Keratinocyte (primary cell): ENCODE results near the gene BCAS1. TPM values are rescaled to one million over a fixed set of nuclear protein-coding genes. Genes with fewer than 3 reads are reported as not detected.

Experiments
- DNase-seq: peaks from one replicate; pipeline ENCODE4 v3.0.0-alpha.2; 2011; ENCODE audit warnings: low read depth, missing footprints, low spot score
- FAIRE-seq: peaks from 2 replicates; lab custom pipeline; 2011; peaks lifted over from hg19 to GRCh38; lab: Jason Lieb, UNC
- H2AFZ ChIP-seq: 2 replicates; pipeline ENCODE4 v1.6.0; 2012; ENCODE audit warnings: low read length, control low read depth, inconsistent platforms; ENCODE audit not compliant: control insufficient read depth
- H3K27ac ChIP-seq: 2 replicates; pipeline ENCODE4 v1.5.1; 2011; ENCODE audit warnings: low read length; ENCODE audit not compliant: control insufficient read depth, insufficient read depth
- H3K27me3 ChIP-seq: 3 replicates; pipeline ENCODE4 v1.6.0; 2011; ENCODE audit warnings: low read length; ENCODE audit not compliant: control insufficient read depth, insufficient read depth; ENCODE audit errors: extremely low read depth
- H3K36me3 ChIP-seq, 2 experiments: 2 replicates in 1 of 2; 3 replicates in 1 of 2; pipeline ENCODE4 v1.5.1; 2011; ENCODE audit warnings: low read length in 2 of 2, mild to moderate bottlenecking in 1 of 2; ENCODE audit not compliant: control insufficient read depth in 2 of 2, insufficient read depth in 2 of 2; ENCODE audit errors: extremely low read depth in 1 of 2
- H3K4me1 ChIP-seq: 3 replicates; pipeline ENCODE4 v1.5.1; 2011; ENCODE audit warnings: low read length; ENCODE audit not compliant: control insufficient read depth, insufficient read depth; ENCODE audit errors: extremely low read depth
- H3K4me2 ChIP-seq: 3 replicates; pipeline ENCODE4 v1.6.0; 2011; ENCODE audit warnings: low read depth, low read length; ENCODE audit not compliant: control insufficient read depth, insufficient read depth; ENCODE audit errors: extremely low read depth
- H3K4me3 ChIP-seq, 3 experiments: fragments of 200-600 bp in 1 of 3; sonication (generic) in 1 of 3; 2 replicates in 2 of 3; 3 replicates in 1 of 3; pipeline ENCODE4 v1.5.1; 2011 to 2016; ENCODE audit warnings: low read length in 3 of 3, mild to moderate bottlenecking in 3 of 3, control low read depth in 2 of 3, inconsistent platforms in 1 of 3, low read depth in 1 of 3, mixed read lengths in 1 of 3, mixed run types in 1 of 3, moderate library complexity in 1 of 3; ENCODE audit not compliant: control insufficient read depth in 2 of 3, insufficient read depth in 2 of 3; ENCODE audit errors: extremely low read depth in 1 of 3
- H3K79me2 ChIP-seq: 2 replicates; pipeline ENCODE4 v1.6.0; 2012; ENCODE audit warnings: low read length; ENCODE audit not compliant: control insufficient read depth, insufficient read depth
- H3K9ac ChIP-seq: 3 replicates; pipeline ENCODE4 v1.6.0; 2011; ENCODE audit warnings: low read length; ENCODE audit not compliant: control insufficient read depth, insufficient read depth; ENCODE audit errors: extremely low read depth
- H3K9me1 ChIP-seq: 3 replicates; pipeline ENCODE4 v1.6.0; 2011; ENCODE audit warnings: low read length; ENCODE audit not compliant: control insufficient read depth, insufficient read depth; ENCODE audit errors: extremely low read depth
- H3K9me3 ChIP-seq: 2 replicates; pipeline ENCODE4 v1.5.1; 2012; ENCODE audit warnings: low read depth, low read length; ENCODE audit not compliant: control insufficient read depth
- H4K20me1 ChIP-seq: 3 replicates; pipeline ENCODE4 v1.6.0; 2011; ENCODE audit warnings: low read length; ENCODE audit not compliant: control insufficient read depth, insufficient read depth; ENCODE audit errors: extremely low read depth
- CTCF ChIP-seq, 3 experiments: IDR thresholded peaks in 1 of 3; conservative IDR thresholded peaks in 1 of 3; optimal IDR thresholded peaks in 1 of 3; 2 replicates in 2 of 3; 3 replicates in 1 of 3; pipeline versions ENCODE3 to v1.5.1; 2011; ENCODE audit warnings: low read length in 3 of 3, mild to moderate bottlenecking in 3 of 3, moderate library complexity in 2 of 3, control low read depth in 1 of 3, inconsistent platforms in 1 of 3; ENCODE audit not compliant: insufficient read depth in 2 of 3; ENCODE audit errors: extremely low read depth in 1 of 3
- EZH2 ChIP-seq: IDR thresholded peaks from one replicate; pipeline ENCODE4 v1.6.1; 2012; ENCODE audit warnings: inconsistent platforms, mild to moderate bottlenecking, low read length, moderate library complexity
- dilution Hi-C: fragments of 300-500 bp; cut with MboI; formaldehyde crosslinking; loops from one replicate; pipeline ENCODE4 v1.7.0; 2020; ENCODE audit warnings: low sequenced_read_pairs; ENCODE audit not compliant: extremely low pct_ligation_motif_present
- polyA plus RNA-seq, 5 experiments: library from polyadenylated mRNA; depleted of rRNA in 3 of 5; stranded (reverse) in 3 of 5; stranded (forward) in 1 of 5; unstranded in 1 of 5; fragments of >200 nt; gene quantifications; 1 replicate in 1 of 5; 2 replicates in 3 of 5; 3 replicates in 1 of 5; pipeline versions ENCODE4 v1.2.1 to v1.2.3, GENCODE V29; 2011 to 2012; ENCODE audit warnings: missing spikeins in 2 of 5, low read depth in 1 of 5, low replicate concordance in 1 of 5

Gene BCAS1
- polyA plus RNA-seq, 1 donor (not counting 4 experiments of a cell fraction or from before 2014, with no cell fraction given): not detected

GRCh38 chr20:54065601-54066038 lies 4.8 kb downstream of the BCAS1 start:
- DNase-seq: no peak
- Histone ChIP-seq H3K4me2 (no peak overlapping the region), H4K20me1 (no peaks in the 10 kb centered on the region), H3K4me1 (peaks cover 19% of the 10 kb centered on the region), H3K36me3 (no peaks in the 10 kb centered on the region), H3K4me3 (no peak overlapping the region), H3K9me3 (no peaks in the 10 kb centered on the region), H3K9me1 (no peaks in the 10 kb centered on the region), H2AFZ (no peak overlapping the region), H3K9ac (no peak overlapping the region), H3K27me3 (no peaks in the 10 kb centered on the region), H3K27ac (no peak overlapping the region), H3K79me2 (no peaks in the 10 kb centered on the region)
- dilution Hi-C loops: no loop called here
- no peak for TF ChIP-seq EZH2
- no peak for TF ChIP-seq CTCF (optimal IDR thresholded peaks at IDR 0.05 in 1 of 3, IDR thresholded peaks at IDR 0.05 in 1 of 3, conservative IDR thresholded peaks at IDR 0.05 in 1 of 3; ENCODE audit: extremely low read depth in 1 of 3, insufficient read depth in 2 of 3, low read length in 3 of 3)
- no peak for FAIRE-seq

GRCh38 chr20:54064939-54065338 lies 5.5 kb downstream of the BCAS1 start:
- TF ChIP-seq EZH2: no peak
- no peak for TF ChIP-seq CTCF (optimal IDR thresholded peaks at IDR 0.05 in 1 of 3, IDR thresholded peaks at IDR 0.05 in 1 of 3, conservative IDR thresholded peaks at IDR 0.05 in 1 of 3; ENCODE audit: extremely low read depth in 1 of 3, insufficient read depth in 2 of 3, low read length in 3 of 3)
- H3K4me2 ChIP-seq: no peak overlapping the region
- no peaks in the 10 kb centered on the region for H3K36me3 ChIP-seq
- H3K27ac ChIP-seq: no peak overlapping the region
- H4K20me1 ChIP-seq: no peaks in the 10 kb centered on the region
- no peak overlapping the region for H3K9ac ChIP-seq
- dilution Hi-C loops: no loop called here
- no peaks in the 10 kb centered on the region for H3K9me3 ChIP-seq
- H3K27me3 ChIP-seq: no peaks in the 10 kb centered on the region
- no peaks in the 10 kb centered on the region for H3K79me2 ChIP-seq
- no peak overlapping the region for H2AFZ ChIP-seq
- no peaks in the 10 kb centered on the region for H3K9me1 ChIP-seq
- no peak overlapping the region for H3K4me3 ChIP-seq
- no peak for FAIRE-seq
- H3K4me1 ChIP-seq: peaks cover 19% of the 10 kb centered on the region
- DNase-seq: no peak
